GM18526 (cell line): ENCODE results near the gene ATP6V0E1.

Source experiments
- POLR2A ChIP-seq: IDR thresholded peaks from 3 replicates; pipeline ENCODE4 v1.6.1; 2011; ENCODE audit not compliant: insufficient read length; ENCODE audit errors: extremely low read depth

The ATP6V0E1 gene

GRCh38 chr5:173062141-173062540 lies 78.6 kb downstream of the ATP6V0E1 start:
- no peak for TF ChIP-seq POLR2A

GRCh38 chr5:173065155-173065554 lies 81.6 kb downstream of the ATP6V0E1 start:
- no peak for TF ChIP-seq POLR2A

- TF ChIP-seq POLR2A = no peak
These were observed 86.1 kb downstream of the ATP6V0E1 start for GRCh38 chr5:173069671-173070070.

- no peak for TF ChIP-seq POLR2A
These were observed 91.7 kb downstream of the ATP6V0E1 start for GRCh38 chr5:173075137-173075843.

- TF ChIP-seq POLR2A = no peak
These were observed 92.4 kb downstream of the ATP6V0E1 start for GRCh38 chr5:173075970-173076369.

- TF ChIP-seq POLR2A = no peak
These were observed 95.3 kb downstream of the ATP6V0E1 start for GRCh38 chr5:173078878-173079277.
